AG04450 (cell line): ENCODE measurements around the gene EPAS1. TPM values are rescaled to one million over a fixed set of nuclear protein-coding genes. Genes with fewer than 3 reads are reported as not detected.

Source experiments
- CTCF ChIA-PET: fragments of 300-600, 350-600 bp; formaldehyde crosslinking; extraction: SDS; loops from one replicate; lab custom pipeline; 2022; ENCODE audit warnings: antibody characterized with exemption, inconsistent platforms; lab: Charles Lee
- POLR2A ChIA-PET: fragments of 350-600 bp; formaldehyde crosslinking; extraction: SDS; loops from one replicate; lab custom pipeline; 2021; ENCODE audit warnings: antibody characterized with exemption, inconsistent platforms; lab: Yijun Ruan, JAX
- DNase-seq: peaks from one replicate; pipeline ENCODE4 v3.0.0-alpha.2; 2011; ENCODE audit warnings: low read depth, low spot score
- H3K27ac ChIP-seq: one replicate; pipeline ENCODE4 v1.5.1; 2012; ENCODE audit warnings: low read depth, low read length, control low read depth
- H3K27me3 ChIP-seq: one replicate; pipeline ENCODE4 v1.6.0; 2012; ENCODE audit warnings: low read length; ENCODE audit not compliant: control insufficient read depth, insufficient read depth
- H3K4me3 ChIP-seq: 2 replicates; pipeline ENCODE4 v1.5.1; 2011; ENCODE audit warnings: mild to moderate bottlenecking, low read depth, low read length, control low read depth
- H3K9me3 ChIP-seq: 2 replicates; pipeline ENCODE4 v1.5.1; 2012; ENCODE audit warnings: low read length; ENCODE audit not compliant: control insufficient read depth, insufficient read depth
- CTCF ChIP-seq: IDR thresholded peaks from 2 replicates; pipeline ENCODE4 v1.5.1; 2011; ENCODE audit warnings: low read depth, low read length, control low read depth, inconsistent platforms
- polyA plus RNA-seq: library from polyadenylated mRNA; depleted of rRNA; stranded (reverse); fragments of >200 nt; gene quantifications from 2 replicates; pipeline ENCODE4 v1.2.3, GENCODE V29; 2011

The EPAS1 gene
- polyA plus RNA-seq, 1 experiment = 506 TPM

- Histone ChIP-seq H3K27me3 (no peaks in the 10 kb centered on the region), H3K4me3 (peak overlapping the region; percentile 15), H3K27ac (peak overlapping the region; percentile 87), H3K9me3 (no peaks in the 10 kb centered on the region)
- ChIA-PET CTCF (interaction anchor here (1.1 kb wide), 1 partner anchor 250 kb away, joined by 3 read pairs; no protein-coding TSS in a partner anchor), POLR2A (no interaction called here)
- no peak for DNase-seq
- no peak for TF ChIP-seq CTCF
These were observed 17.0 kb downstream of the EPAS1 start for GRCh38 chr2:46314065-46314835.

GRCh38 chr2:46315103-46315890 lies 18.1 kb downstream of the EPAS1 start:
- H3K27me3 ChIP-seq = no peaks in the 10 kb centered on the region
- peak; percentile 70 for DNase-seq
- ChIA-PET CTCF (no interaction called here), POLR2A (interaction anchor here (0.9 kb wide), 1 partner anchor 18 kb away, joined by 5 read pairs; the partner anchor contains the start of gene EPAS1)
- H3K9me3 ChIP-seq = no peaks in the 10 kb centered on the region
- TF ChIP-seq CTCF = no peak
- peak overlapping the region; percentile 7 for H3K4me3 ChIP-seq
- peak overlapping the region; percentile 87 for H3K27ac ChIP-seq

- no peak for TF ChIP-seq CTCF
- POLR2A ChIA-PET = interaction anchor here (0.6 kb wide), 1 partner anchor 18 kb away, joined by 3 read pairs; no protein-coding TSS in a partner anchor
These were observed 19.9 kb downstream of the EPAS1 start for GRCh38 chr2:46317094-46317486.

GRCh38 chr2:46318579-46319460 lies 21.6 kb downstream of the EPAS1 start:
- DNase-seq = no peak
- no peaks in the 10 kb centered on the region for H3K9me3 ChIP-seq
- no peak overlapping the region for H3K4me3 ChIP-seq
- no peak for TF ChIP-seq CTCF
- POLR2A ChIA-PET = interaction anchor here (1.2 kb wide), 1 partner anchor 22 kb away, joined by 8 read pairs; the partner anchor contains the start of gene EPAS1
- CTCF ChIA-PET = interaction anchor here (1.1 to 2.6 kb wide), 7 partner anchors 9 to 325 kb away, joined by 3 to 11 read pairs (median 6); no protein-coding TSS in a partner anchor
- H3K27ac ChIP-seq = no peak overlapping the region
- no peaks in the 10 kb centered on the region for H3K27me3 ChIP-seq

More at GRCh38 chr2:46317094-46317486, 19.9 kb downstream of the EPAS1 start:
- Histone ChIP-seq H3K4me3 (no peak overlapping the region), H3K27me3 (no peaks in the 10 kb centered on the region), H3K9me3 (no peaks in the 10 kb centered on the region), H3K27ac (no peak overlapping the region)
- no peak for DNase-seq
- CTCF ChIA-PET = interaction anchor here (2.3 to 2.6 kb wide), 2 partner anchors 11 to 306 kb away, joined by 8 to 11 read pairs; no protein-coding TSS in a partner anchor
